Retina (tissue), 1 donor: ENCODE data around the gene PPP2R3B.
"Not testable (repeated sequence)": the region's sequence is repeated elsewhere in the genome, so short reads cannot be mapped to it uniquely, and the experiment has no call there.

ENCODE experiments used
- DNase-seq: peaks from one replicate; pipeline ENCODE4 v3.0.0-alpha.2; 2016

The PPP2R3B gene

GRCh38 chrX:318068-318738, 68.5 kb downstream of the PPP2R3B start:
- DNase-seq = peak; percentile 90

GRCh38 chrX:317424-318067, 69.2 kb downstream of the PPP2R3B start:
- no peak for DNase-seq

GRCh38 chrX:316351-317325, 70.1 kb downstream of the PPP2R3B start:
- DNase-seq = no peak

- DNase-seq = no peak
Measured at GRCh38 chrX:314781-315595, 71.7 kb downstream of the PPP2R3B start.

GRCh38 chrX:314049-314448, 72.7 kb downstream of the PPP2R3B start:
- no peak for DNase-seq

GRCh38 chrX:313546-313945, 73.2 kb downstream of the PPP2R3B start:
- no peak for DNase-seq

GRCh38 chrX:312621-313331, 73.9 kb downstream of the PPP2R3B start:
- no peak for DNase-seq

- DNase-seq = no peak
Measured at GRCh38 chrX:311156-312129, 75.3 kb downstream of the PPP2R3B start.

GRCh38 chrX:310621-311155, 76.0 kb downstream of the PPP2R3B start:
- no peak for DNase-seq

GRCh38 chrX:308821-309520, 77.7 kb downstream of the PPP2R3B start:
- no peak for DNase-seq

GRCh38 chrX:307261-308111, 79.2 kb downstream of the PPP2R3B start:
- no peak for DNase-seq

GRCh38 chrX:306614-307251, 80.0 kb downstream of the PPP2R3B start:
- DNase-seq = not testable (repeated sequence)

- not testable (repeated sequence) for DNase-seq
Measured at GRCh38 chrX:305781-306613, 80.7 kb downstream of the PPP2R3B start.

- no peak for DNase-seq
Measured at GRCh38 chrX:302975-303374, 83.7 kb downstream of the PPP2R3B start.

GRCh38 chrX:300334-300733, 86.4 kb downstream of the PPP2R3B start:
- DNase-seq = no peak

- no peak for DNase-seq
Measured at GRCh38 chrX:298993-299392, 87.7 kb downstream of the PPP2R3B start.

GRCh38 chrX:295136-295535, 91.6 kb downstream of the PPP2R3B start:
- no peak for DNase-seq
